ENCODE data around the gene OR10G8. TPM values are rescaled to one million over a fixed set of nuclear protein-coding genes. Genes with fewer than 3 reads are reported as not detected.
A peak's percentile ranks its signal among the peaks of the same experiment; 100 is the strongest.

The OR10G8 gene
- total RNA-seq, 1 donor from 2014 or later, result not detected

DNA sequence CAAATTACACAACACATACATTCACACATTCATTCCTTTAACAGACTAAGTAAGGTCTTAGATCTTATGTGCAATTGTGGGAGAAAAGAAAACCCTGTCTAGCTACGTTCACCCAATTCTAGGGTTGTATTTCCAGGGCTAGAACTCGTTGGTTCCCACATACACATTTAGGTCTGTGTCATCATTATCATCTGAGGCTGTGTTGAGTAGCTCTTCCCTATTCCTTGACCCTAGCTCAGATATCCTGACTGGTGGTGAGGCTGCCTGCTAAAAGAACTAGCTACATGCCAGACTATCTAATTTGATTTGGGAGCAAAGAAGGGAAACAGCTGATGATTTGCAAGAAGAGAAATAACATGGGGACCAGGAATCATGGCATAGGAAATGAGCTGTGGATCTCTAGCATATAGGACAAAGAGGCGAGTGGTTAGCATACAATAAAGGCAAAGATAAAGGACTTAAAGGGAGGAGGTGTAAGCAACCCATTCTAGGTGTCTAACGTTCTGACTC lies 42.1 kb downstream of the OR10G8 start:
- Mint-ChIP-seq H3K27me3 (peaks cover 34% of the 10 kb centered on the region), H3K9me3 (no peaks in the 10 kb centered on the region), H3K4me3 (no peak overlapping the region), H3K36me3 (no peaks in the 10 kb centered on the region), H3K4me1 (ENCODE audit: unreplicated experiment) (peaks cover 4% of the 10 kb centered on the region), H3K27ac (no peak overlapping the region)
- no peak for DNase-seq (ENCODE audit: extremely low spot score, unreplicated experiment)
- TF ChIP-seq, protein P1, sequence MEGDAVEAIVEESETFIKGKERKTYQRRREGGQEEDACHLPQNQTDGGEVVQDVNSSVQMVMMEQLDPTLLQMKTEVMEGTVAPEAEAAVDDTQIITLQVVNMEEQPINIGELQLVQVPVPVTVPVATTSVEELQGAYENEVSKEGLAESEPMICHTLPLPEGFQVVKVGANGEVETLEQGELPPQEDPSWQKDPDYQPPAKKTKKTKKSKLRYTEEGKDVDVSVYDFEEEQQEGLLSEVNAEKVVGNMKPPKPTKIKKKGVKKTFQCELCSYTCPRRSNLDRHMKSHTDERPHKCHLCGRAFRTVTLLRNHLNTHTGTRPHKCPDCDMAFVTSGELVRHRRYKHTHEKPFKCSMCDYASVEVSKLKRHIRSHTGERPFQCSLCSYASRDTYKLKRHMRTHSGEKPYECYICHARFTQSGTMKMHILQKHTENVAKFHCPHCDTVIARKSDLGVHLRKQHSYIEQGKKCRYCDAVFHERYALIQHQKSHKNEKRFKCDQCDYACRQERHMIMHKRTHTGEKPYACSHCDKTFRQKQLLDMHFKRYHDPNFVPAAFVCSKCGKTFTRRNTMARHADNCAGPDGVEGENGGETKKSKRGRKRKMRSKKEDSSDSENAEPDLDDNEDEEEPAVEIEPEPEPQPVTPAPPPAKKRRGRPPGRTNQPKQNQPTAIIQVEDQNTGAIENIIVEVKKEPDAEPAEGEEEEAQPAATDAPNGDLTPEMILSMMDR (conservative IDR thresholded peaks at IDR 0.05), result no peak

DNA sequence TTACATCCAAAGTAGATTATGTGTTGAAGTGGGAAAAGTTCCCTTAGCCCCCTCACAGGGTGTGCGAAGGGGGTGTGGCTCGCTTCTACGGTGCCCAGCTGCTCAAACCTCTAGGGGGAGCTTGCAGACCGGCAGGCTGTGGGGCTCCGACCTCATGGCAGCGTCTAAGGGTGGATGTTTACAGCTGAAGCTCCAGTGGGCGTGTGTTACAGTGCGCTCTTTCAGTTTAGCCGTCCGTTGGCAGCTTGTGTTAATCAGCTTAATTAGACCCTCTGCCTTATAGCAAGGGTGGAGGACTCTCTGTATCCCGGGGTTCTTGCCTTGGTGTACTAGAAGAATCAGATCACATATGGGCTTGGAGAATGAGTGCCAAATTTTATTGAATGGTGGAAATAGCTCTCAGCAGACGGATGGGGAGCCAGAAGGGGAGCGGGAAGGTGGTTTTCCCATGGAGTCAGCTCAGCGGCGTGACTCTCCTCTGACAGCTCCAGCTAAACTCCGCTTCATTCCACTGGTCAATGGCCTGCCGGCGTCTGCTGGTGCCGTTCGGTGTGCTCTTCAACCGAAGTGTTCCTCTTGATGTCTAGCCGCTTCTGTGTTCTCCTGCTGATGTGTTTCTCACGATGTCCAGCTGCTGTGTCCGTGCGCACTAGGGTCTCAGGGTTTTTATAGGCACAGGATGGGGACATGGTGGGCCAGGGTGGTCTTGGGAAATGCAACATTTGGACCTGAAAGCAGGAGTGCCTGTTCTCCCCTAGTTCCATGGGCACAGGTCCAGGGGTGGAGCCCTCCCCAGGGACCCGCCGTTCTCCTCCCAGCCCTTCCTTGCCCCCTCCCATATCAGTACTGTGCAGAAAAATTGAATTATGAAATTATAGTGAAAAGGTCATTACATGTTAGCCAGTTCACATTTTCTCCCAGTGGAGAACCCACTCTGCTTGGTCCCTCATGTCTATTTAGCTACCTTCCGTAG lies 43.1 kb downstream of the OR10G8 start:
- peak overlapping the region; percentile 79 for H3K4me3 Mint-ChIP-seq
- H3K4me1 Mint-ChIP-seq (ENCODE audit: unreplicated experiment), result peaks cover 4% of the 10 kb centered on the region
- TF ChIP-seq, protein P1 (conservative IDR thresholded peaks at IDR 0.05), result peak; percentile 71
- no peak overlapping the region for H3K27ac Mint-ChIP-seq
- H3K9me3 Mint-ChIP-seq, result no peaks in the 10 kb centered on the region
- H3K27me3 Mint-ChIP-seq, result peaks cover 34% of the 10 kb centered on the region
- H3K36me3 Mint-ChIP-seq, result no peaks in the 10 kb centered on the region
- DNase-seq (ENCODE audit: extremely low spot score, unreplicated experiment), result no peak

DNA sequence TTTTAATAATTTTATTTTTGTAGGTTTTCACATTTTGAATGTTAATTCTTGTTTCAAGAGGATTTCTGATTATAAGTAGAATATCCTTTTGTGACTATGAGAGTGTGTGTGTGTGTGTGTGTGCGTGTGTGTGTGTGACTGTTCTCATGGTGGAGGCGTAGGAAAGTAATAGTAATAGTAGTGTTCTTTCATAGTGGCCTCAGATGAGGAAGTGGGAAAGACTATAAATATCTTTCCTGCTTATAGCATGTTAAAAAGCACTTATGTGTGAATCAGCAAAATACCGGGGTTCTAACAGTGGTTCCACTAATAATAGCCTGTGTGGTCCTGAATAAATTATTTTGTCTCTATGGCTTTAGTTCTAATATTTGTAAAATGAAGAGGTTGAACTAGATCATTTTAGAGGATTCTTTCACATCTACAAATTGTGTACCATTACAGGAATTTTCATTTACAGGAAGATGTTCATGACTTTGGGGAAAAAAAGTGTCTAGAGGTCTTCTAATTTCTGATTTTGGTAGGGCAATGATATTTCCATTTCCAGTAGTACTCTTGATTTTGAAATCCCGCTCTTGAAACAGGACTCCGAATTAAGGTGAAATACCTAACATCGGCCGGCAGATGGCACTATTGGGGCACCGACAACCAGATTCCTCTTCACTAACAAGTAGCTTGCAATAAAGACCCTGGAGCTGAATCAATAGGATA lies 44.5 kb downstream of the OR10G8 start:
- H3K36me3 Mint-ChIP-seq, result no peaks in the 10 kb centered on the region
- H3K4me3 Mint-ChIP-seq, result no peak overlapping the region
- peaks cover 32% of the 10 kb centered on the region for H3K27me3 Mint-ChIP-seq

DNA sequence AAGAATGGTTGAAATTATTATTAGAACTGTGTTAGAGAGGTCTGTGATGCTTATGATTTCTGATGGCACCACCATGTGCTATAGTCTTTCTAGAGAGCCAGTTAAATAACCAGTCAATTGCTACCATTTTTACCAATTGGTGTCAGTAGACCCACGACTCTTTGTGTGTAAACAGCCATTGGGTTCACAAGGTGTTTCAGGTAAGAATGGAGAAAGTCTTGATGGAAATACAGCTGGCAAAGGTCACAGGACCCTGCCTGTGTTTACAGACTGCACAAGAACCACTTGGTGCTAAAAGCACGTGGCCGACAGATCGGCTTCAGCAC lies 45.0 kb downstream of the OR10G8 start:
- TF ChIP-seq, protein P1 (conservative IDR thresholded peaks at IDR 0.05), result peak; percentile 17
- Mint-ChIP-seq H3K9me3 (no peaks in the 10 kb centered on the region), H3K36me3 (no peaks in the 10 kb centered on the region), H3K4me1 (ENCODE audit: unreplicated experiment) (peaks cover 4% of the 10 kb centered on the region), H3K27me3 (peaks cover 27% of the 10 kb centered on the region), H3K27ac (no peak overlapping the region), H3K4me3 (no peak overlapping the region)
- no peak for DNase-seq (ENCODE audit: extremely low spot score, unreplicated experiment)

More for the DNA sequence above, 44.5 kb downstream of the OR10G8 start:
- Mint-ChIP-seq H3K4me1 (ENCODE audit: unreplicated experiment) (peaks cover 4% of the 10 kb centered on the region), H3K9me3 (no peaks in the 10 kb centered on the region), H3K27ac (no peak overlapping the region)
- TF ChIP-seq, protein P1 (conservative IDR thresholded peaks at IDR 0.05), result peak; percentile 91
- no peak for DNase-seq (ENCODE audit: extremely low spot score, unreplicated experiment)

DNA sequence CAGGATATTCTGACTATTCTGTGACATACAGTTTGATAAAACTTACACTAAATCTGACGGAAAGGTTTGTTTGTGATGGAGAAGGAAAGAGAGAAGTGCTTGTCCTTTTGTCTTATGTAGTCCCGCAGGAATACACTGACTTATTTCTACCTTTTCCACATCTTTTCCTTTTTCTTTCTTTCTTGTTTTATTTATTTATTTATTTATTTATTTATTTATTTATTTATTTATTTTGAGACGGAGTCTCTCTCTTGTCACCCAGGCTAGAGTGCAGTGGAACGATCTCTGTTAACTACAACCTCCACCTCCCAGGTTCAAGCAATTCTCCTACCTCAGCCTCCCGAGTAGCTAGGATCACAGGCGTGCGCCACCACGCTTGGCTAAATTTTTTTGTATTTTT lies 45.5 kb downstream of the OR10G8 start:
- no peak overlapping the region for H3K27ac Mint-ChIP-seq
- peaks cover 24% of the 10 kb centered on the region for H3K27me3 Mint-ChIP-seq
- TF ChIP-seq, protein P1 (conservative IDR thresholded peaks at IDR 0.05), result no peak
- no peaks in the 10 kb centered on the region for H3K9me3 Mint-ChIP-seq
- H3K4me3 Mint-ChIP-seq, result no peak overlapping the region
- H3K4me1 Mint-ChIP-seq (ENCODE audit: unreplicated experiment), result peaks cover 4% of the 10 kb centered on the region
- no peak for DNase-seq (ENCODE audit: extremely low spot score, unreplicated experiment)
- no peaks in the 10 kb centered on the region for H3K36me3 Mint-ChIP-seq

Data from type B pancreatic cell (in vitro differentiated cells).